Esophagus muscularis mucosa (tissue), 4 donors: ENCODE measurements around the gene ABCC4. TPM values are rescaled to one million over a fixed set of nuclear protein-coding genes. Genes with fewer than 3 reads are reported as not detected.

Experiments
- DNase-seq: peaks from one replicate; pipeline ENCODE4 v3.0.0-alpha.2; 2017; ENCODE audit errors: extremely low spot score
- H3K27ac ChIP-seq, 4 donors: fragments of 200-600 bp; sonication (generic); replicated peaks in 1 of 4; 1 replicate in 3 of 4; 2 replicates in 1 of 4; pipeline ENCODE4 v1.5.1; 2016 to 2019; ENCODE audit warnings: mild to moderate bottlenecking in 1 of 4
- H3K27me3 ChIP-seq, 4 donors: fragments of 200-600 bp; sonication (generic); one replicate each; pipeline versions ENCODE4 v1.5.1 to v1.6.0; 2016 to 2019
- H3K36me3 ChIP-seq, 4 donors: fragments of 200-600 bp; sonication (generic); one replicate each; pipeline ENCODE4 v1.5.1; 2016 to 2019
- H3K4me1 ChIP-seq, 4 donors: fragments of 200-600 bp; sonication (generic); one replicate each; pipeline ENCODE4 v1.5.1; 2016 to 2019
- H3K4me3 ChIP-seq, 4 donors: fragments of 200-600 bp; sonication (generic); 1 replicate in 2 of 4; 2 replicates in 2 of 4; pipeline ENCODE4 v1.5.1; 2016 to 2019; ENCODE audit warnings: mild to moderate bottlenecking in 4 of 4, moderate library complexity in 1 of 4
- H3K9me3 ChIP-seq, 4 donors: fragments of 200-600 bp; sonication (generic); 1 replicate in 3 of 4; 2 replicates in 1 of 4; pipeline ENCODE4 v1.5.1; 2016 to 2019
- CTCF ChIP-seq, 3 experiments: fragments of 200-600 bp in 2 of 3; fragments of 450-650 bp in 1 of 3; sonication (generic) in 2 of 3; IDR thresholded peaks; one replicate each; pipeline ENCODE4 v1.5.1; 2017 to 2019; ENCODE audit warnings: antibody characterized with exemption in 3 of 3, mild to moderate bottlenecking in 2 of 3, moderate library complexity in 1 of 3
- EP300 ChIP-seq: sonication (generic); formaldehyde crosslinking; IDR thresholded peaks from one replicate; pipeline ENCODE4 v1.6.1; 2017; ENCODE audit warnings: antibody characterized with exemption
- POLR2A ChIP-seq: fragments of 450-650 bp; IDR thresholded peaks from one replicate; pipeline ENCODE4 v1.6.1; 2017; ENCODE audit warnings: antibody characterized with exemption, moderate library complexity, mild to moderate bottlenecking, low read depth
- POLR2AphosphoS5 ChIP-seq, 2 donors: sonication (generic); formaldehyde crosslinking; IDR thresholded peaks; one replicate each; pipeline ENCODE4 v1.6.1; 2017; ENCODE audit warnings: antibody characterized with exemption in 2 of 2
- WGBS: methylation state at CpG from one replicate; pipeline ENCODE4 v1.1.5; 2018; 5-methylcytosine and 5-hydroxymethylcytosine counted together
- intact Hi-C: fragments of 100-400 bp; cut with DNase I; formaldehyde crosslinking; loops from one replicate; pipeline ENCODE4 v1.15.1; 2023
- total RNA-seq, 4 donors: library from RNA; depleted of rRNA; stranded (reverse); fragments of >200 nt; gene quantifications; one replicate each; pipeline versions ENCODE4 v1.1.0 to v1.2.1, GENCODE V29; 2016

The ABCC4 gene
- total RNA-seq, 4 donors from 2014 or later: 5.0 to 6.3 (median 6.0) TPM

GRCh38 chr13:95003019-95003813 is 298.0 kb downstream of the ABCC4 start:
- intact Hi-C loops: no loop called here
- no peaks in the 10 kb centered on the region for H3K36me3 ChIP-seq
- peaks cover 4 to 9% (median 7%) of the 10 kb centered on the region in 4 donors for H3K4me1 ChIP-seq
- 13% methylated on average over 23 of the region's 41 CpGs for WGBS
- TF ChIP-seq POLR2AphosphoS5 (IDR thresholded peaks at IDR 0.05): no peak
- TF ChIP-seq POLR2A: no peak
- TF ChIP-seq CTCF (IDR thresholded peaks at IDR 0.05): no peak
- TF ChIP-seq EP300: no peak
- H3K27me3 ChIP-seq: peaks cover 0 to 36% (median 7%) of the 10 kb centered on the region in 4 donors
- H3K27ac ChIP-seq: no peak overlapping the region
- DNase-seq: no peak
- no peaks in the 10 kb centered on the region for H3K9me3 ChIP-seq
- H3K4me3 ChIP-seq: peak overlapping the region; percentile 14 to 24 (median 19)

- no peak for DNase-seq
- no peaks in the 10 kb centered on the region for H3K36me3 ChIP-seq
- H3K27me3 ChIP-seq: peaks cover 0 to 36% (median 7%) of the 10 kb centered on the region in 4 donors
- 98% methylated on average over 8 of the region's 8 CpGs for WGBS
- no peak overlapping the region for H3K27ac ChIP-seq
- intact Hi-C loops: no loop called here
- no peaks in the 10 kb centered on the region for H3K9me3 ChIP-seq
- TF ChIP-seq CTCF (IDR thresholded peaks at IDR 0.05) (no peak), POLR2A (no peak), EP300 (no peak), POLR2AphosphoS5 (IDR thresholded peaks at IDR 0.05) (no peak)
- peaks cover 4 to 9% (median 7%) of the 10 kb centered on the region in 4 donors for H3K4me1 ChIP-seq
- no peak overlapping the region for H3K4me3 ChIP-seq
These were observed 299.1 kb downstream of the ABCC4 start for GRCh38 chr13:95002126-95002525.

GRCh38 chr13:94999871-95000270 is 301.4 kb downstream of the ABCC4 start:
- no peaks in the 10 kb centered on the region for H3K9me3 ChIP-seq
- TF ChIP-seq POLR2AphosphoS5 (IDR thresholded peaks at IDR 0.05): no peak
- TF ChIP-seq EP300: no peak
- WGBS: 87% methylated on average over 2 of the region's 2 CpGs
- H3K4me1 ChIP-seq: peaks cover 4 to 9% (median 7%) of the 10 kb centered on the region in 4 donors
- no peak overlapping the region for H3K4me3 ChIP-seq
- no peak overlapping the region for H3K27ac ChIP-seq
- intact Hi-C loops: no loop called here
- H3K36me3 ChIP-seq: no peaks in the 10 kb centered on the region
- DNase-seq: no peak
- peaks cover 0 to 42% (median 7%) of the 10 kb centered on the region in 4 donors for H3K27me3 ChIP-seq

GRCh38 chr13:94997126-94997525 is 304.1 kb downstream of the ABCC4 start:
- TF ChIP-seq EP300: no peak
- TF ChIP-seq CTCF (IDR thresholded peaks at IDR 0.05): no peak
- no peak for TF ChIP-seq POLR2AphosphoS5 (IDR thresholded peaks at IDR 0.05)
- TF ChIP-seq POLR2A: no peak
- DNase-seq: no peak
- no peaks in the 10 kb centered on the region for H3K36me3 ChIP-seq
- H3K27me3 ChIP-seq: peaks cover 0 to 25% (median under 1%) of the 10 kb centered on the region in 4 donors
- H3K4me1 ChIP-seq: no peaks in the 10 kb centered on the region
- no peak overlapping the region for H3K4me3 ChIP-seq
- H3K9me3 ChIP-seq: no peaks in the 10 kb centered on the region
- intact Hi-C loops: no loop called here
- no peak overlapping the region for H3K27ac ChIP-seq

GRCh38 chr13:94996445-94996844 is 304.8 kb downstream of the ABCC4 start:
- H3K4me1 ChIP-seq: no peaks in the 10 kb centered on the region
- H3K36me3 ChIP-seq: no peaks in the 10 kb centered on the region
- H3K4me3 ChIP-seq: no peak overlapping the region
- H3K27ac ChIP-seq: no peak overlapping the region
- no peak for DNase-seq
- 67% methylated on average over 1 of the region's 1 CpG for WGBS
- no peaks in the 10 kb centered on the region for H3K9me3 ChIP-seq
- intact Hi-C loops: no loop called here
- no peak for TF ChIP-seq EP300
- no peak for TF ChIP-seq POLR2A
- TF ChIP-seq POLR2AphosphoS5 (IDR thresholded peaks at IDR 0.05): no peak
- TF ChIP-seq CTCF (IDR thresholded peaks at IDR 0.05): no peak
- peaks cover 0 to 18% (median 2%) of the 10 kb centered on the region in 4 donors for H3K27me3 ChIP-seq
